ENCODE measurements around the gene MEIG1. TPM values are rescaled to one million over a fixed set of nuclear protein-coding genes. Genes with fewer than 3 reads are reported as not detected.

Gene MEIG1
- total RNA-seq (2021; fragmentation: NEBNext Ultra II Directional; extraction: Animal tissue kit (Norgen Biotek cat#: 25700)) (not detected in 2 replicates), polyA plus RNA-seq (2011; rRNA removed) (not detected in 2 replicates), polyA minus RNA-seq (2011; rRNA and poly(A)+ RNA removed) (not detected in 2 replicates)
- polyA plus RNA-seq (2011; cell fraction: cytosol; rRNA removed), result not detected
- polyA plus RNA-seq (2011; cell fraction: nucleus; rRNA removed), result not detected
- not detected in 4 replicates for polyA plus RNA-seq (2012, experiment 1 of 2)
- polyA plus RNA-seq (2012, experiment 2 of 2), result not detected
- not detected for polyA plus RNA-seq (2013, experiment 1 of 2)
- 0.26 TPM for polyA plus RNA-seq (2013, experiment 2 of 2)
- not detected for polyA minus RNA-seq (2011; cell fraction: cytosol; rRNA and poly(A)+ RNA removed)
- not detected for polyA minus RNA-seq (2011; cell fraction: nucleus; rRNA and poly(A)+ RNA removed)
- long read RNA-seq, experiment 1, result 0 reads
- long read RNA-seq, experiment 2, result 0 reads

GRCh38 chr10:14959221-14960057 lies at the start of gene MEIG1:
Gene MEIG1 (plus strand): TSS chr10:14959388. CDS start chr10:14966469, 7,081 bp downstream.
- Histone ChIP-seq H2AK5ac (ENCODE audit: low read depth, low read length) (no peak within 1 kb of the TSS), H4K20me1 (replicated peaks in 1 of 2; ENCODE audit: control insufficient read depth in 1 of 2, insufficient read depth in 2 of 2, low read length in 2 of 2) (no peaks in the 10 kb centered on the region), H3K9ac (replicated peaks in 1 of 4; ENCODE audit: extremely low read depth in 1 of 4, low read depth in 3 of 4, low read length in 3 of 4) (peak within 1 kb of the TSS; percentile 48 to 76 (median 54); a peak in 6 of 7 replicates), H2BK12ac (ENCODE audit: low read depth, low read length) (no peak within 1 kb of the TSS), H2BK5ac (ENCODE audit: low read depth, low read length) (no peak within 1 kb of the TSS; the same call in 1 of the 2 replicates), H3K79me1 (ENCODE audit: low read depth, low read length) (no peaks in the 10 kb centered on the region), H3K27ac (ENCODE audit: low read depth, low read length) (peak within 1 kb of the TSS; percentile 64; the same call in 1 of the 2 replicates), H3K23me2 (ENCODE audit: low read depth, low read length) (no peaks in the 10 kb centered on the region), H3K79me2 (ENCODE audit: control insufficient read depth in 1 of 2, insufficient read depth in 2 of 2, low read length in 2 of 2) (no peaks in the 10 kb centered on the region), H3K4me3 (ENCODE audit: extremely low read depth in 1 of 4, insufficient read depth in 2 of 4, low read depth in 3 of 4, low read length in 4 of 4) (peak within 1 kb of the TSS; percentile 71 to 87 (median 85)), H3K4me1 (replicated peaks in 1 of 4; ENCODE audit: control insufficient read depth in 3 of 4, insufficient read depth in 4 of 4, low read length in 3 of 4) (no peaks in the 10 kb centered on the region; a peak in 1 of 7 replicates), H3K4ac (replicated peaks; ENCODE audit: insufficient read length, low read depth, low read length) (no peak within 1 kb of the TSS), H3K36me3 (ENCODE audit: control insufficient read depth in 2 of 4, insufficient read depth in 4 of 4, low read length in 3 of 4) (no peaks in the 10 kb centered on the region), H3K9me3 (ENCODE audit: insufficient read depth in 2 of 2, low read depth in 1 of 2, low read length in 1 of 2) (no peaks in the 10 kb centered on the region; a peak in 1 of 4 replicates), H3K23ac (ENCODE audit: insufficient read length) (no peak within 1 kb of the TSS), H2BK15ac (ENCODE audit: low read length) (no peak within 1 kb of the TSS), H2BK120ac (replicated peaks; ENCODE audit: low read depth, low read length) (no peak within 1 kb of the TSS), H4K91ac (replicated peaks; ENCODE audit: insufficient read length, low read length) (no peak within 1 kb of the TSS), H3K14ac (ENCODE audit: insufficient read length) (no peak within 1 kb of the TSS), H3K56ac (replicated peaks; ENCODE audit: insufficient read length, low read depth, low read length) (no peak within 1 kb of the TSS), H3K18ac (ENCODE audit: extremely low read depth, low read length) (peak within 1 kb of the TSS; percentile 42; the same call in 1 of the 2 replicates), H3K27me3 (replicated peaks in 1 of 4; ENCODE audit: control insufficient read depth in 3 of 4, extremely low read depth in 1 of 4, insufficient read depth in 3 of 4, low read length in 3 of 4) (peaks cover 1 to 21% (median 10%) of the 10 kb centered on the region in 4 experiments; a peak in 6 of 7 replicates), H4K8ac (ENCODE audit: extremely low read depth, insufficient read depth, low read length) (peak within 1 kb of the TSS; percentile 91), H4K5ac (ENCODE audit: insufficient read length, low read depth, low read length) (peak within 1 kb of the TSS; percentile 37), H2BK20ac (ENCODE audit: low read length) (no peak within 1 kb of the TSS), H2AFZ (ENCODE audit: low read length) (peak within 1 kb of the TSS; percentile 62; the same call in 1 of the 2 replicates), H3K4me2 (ENCODE audit: insufficient read depth in 1 of 2, low read depth in 2 of 2, low read length in 2 of 2) (peak within 1 kb of the TSS; percentile 50 to 75)
- FAIRE-seq, result no peak
- DNase-seq (ENCODE audit: low read depth in 1 of 2, low spot score in 2 of 2), result peak in 1 of 2 experiments; percentile 100
- ChIA-PET CTCF (ENCODE audit: partially characterized antibody) (interaction anchor here (0.6 to 4.7 kb wide), 6 partner anchors 12 to 461 kb away, joined by 3 to 24 read pairs (median 3); partner anchors contain the start of genes CDNF, HSPA14 and MSANTD7), POLR2A (ENCODE audit: partially characterized antibody) (interaction anchor here (0.5 to 1.6 kb wide), 7 partner anchors 9 to 360 kb away, joined by 3 to 5 read pairs (median 3); partner anchors contain the start of genes CDNF, HSPA14, MSANTD7 and SUV39H2)
- WGBS, 2 experiments (ENCODE audit: extremely low coverage in 1 of 2, insufficient coverage in 1 of 2, insufficient read length in 1 of 2, insufficient replicate concordance in 2 of 2, low coverage in 1 of 2, low lambda C conversion rate in 2 of 2, missing lambda C conversion rate in 1 of 2), result 3% methylated on average over 37 of the region's 60 CpGs; no CpG with 5 or more reads in 1 of the 2 experiments
- TF ChIP-seq RNF2 (IDR thresholded peaks at IDR 0.05; ENCODE audit: borderline replicate concordance, low read depth, low read length, missing control alignments, poor library complexity, severe bottlenecking) (no peak), SUZ12 (IDR thresholded peaks at IDR 0.05; ENCODE audit: low read length) (no peak), ZNF274 (IDR thresholded peaks at IDR 0.05; ENCODE audit: borderline replicate concordance, extremely low read depth, low read length) (no peak), HDAC6 (IDR thresholded peaks at IDR 0.05; ENCODE audit: low read depth, low read length) (no peak), ASH2L (IDR thresholded peaks at IDR 0.05; ENCODE audit: low read length) (peak; percentile 93), TCF12 (IDR thresholded peaks at IDR 0.05; ENCODE audit: low read depth, low read length) (no peak), NANOG (IDR thresholded peaks at IDR 0.05; ENCODE audit: insufficient read depth, low read depth, low read length, poor library complexity, severe bottlenecking) (no peak), SIX5 (IDR thresholded peaks at IDR 0.05; ENCODE audit: low read depth, low read length) (no peak), POLR2AphosphoS5 (IDR thresholded peaks at IDR 0.05; ENCODE audit: low read depth, low read length) (no peak)

Data from H1 (cell line).